Upper lobe of left lung (tissue), 4 donors: ENCODE measurements around the gene PRPS1.

ENCODE experiments used
- EP300 ChIP-seq, 4 donors: sonication (generic); formaldehyde crosslinking; IDR thresholded peaks; one replicate each; pipeline ENCODE4 v1.5.1; 2017; ENCODE audit warnings: antibody characterized with exemption in 4 of 4, control low read depth in 2 of 4
- POLR2A ChIP-seq, 4 donors: fragments of 450-650 bp; IDR thresholded peaks; one replicate each; pipeline ENCODE4 v1.5.1; 2016 to 2017; ENCODE audit warnings: antibody characterized with exemption in 4 of 4, mild to moderate bottlenecking in 2 of 4
- TF ChIP-seq, protein P1 (sequence below), 6 experiments: fragments of 450-650 bp in 4 of 6; fragments of 200-600 bp in 2 of 6; sonication (generic) in 2 of 6; IDR thresholded peaks; one replicate each; pipeline ENCODE4 v1.5.1; 2016 to 2019; ENCODE audit warnings: antibody characterized with exemption in 6 of 6

DNA sequence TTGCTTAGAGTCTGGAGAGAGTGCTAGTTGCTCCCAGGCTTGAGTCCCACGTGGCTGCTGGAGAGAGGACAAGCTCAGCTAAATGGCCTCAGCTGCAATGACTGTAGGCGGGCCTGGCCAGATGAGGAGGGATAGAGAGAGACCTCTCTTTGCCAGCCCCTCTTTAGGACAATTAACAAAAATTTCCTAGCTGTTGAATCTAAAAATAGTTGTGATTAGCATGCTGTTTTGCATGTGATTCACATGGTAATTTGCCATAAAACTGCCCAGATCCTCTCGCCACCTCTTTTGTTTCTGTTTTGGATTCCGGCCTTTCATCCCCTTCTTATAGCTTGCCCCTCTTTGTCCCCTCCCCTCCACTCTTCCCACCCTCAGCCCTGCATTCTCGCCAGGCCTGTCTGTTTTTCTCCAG, 28.9 kb upstream of the PRPS1 start:
- TF ChIP-seq, protein P1, sequence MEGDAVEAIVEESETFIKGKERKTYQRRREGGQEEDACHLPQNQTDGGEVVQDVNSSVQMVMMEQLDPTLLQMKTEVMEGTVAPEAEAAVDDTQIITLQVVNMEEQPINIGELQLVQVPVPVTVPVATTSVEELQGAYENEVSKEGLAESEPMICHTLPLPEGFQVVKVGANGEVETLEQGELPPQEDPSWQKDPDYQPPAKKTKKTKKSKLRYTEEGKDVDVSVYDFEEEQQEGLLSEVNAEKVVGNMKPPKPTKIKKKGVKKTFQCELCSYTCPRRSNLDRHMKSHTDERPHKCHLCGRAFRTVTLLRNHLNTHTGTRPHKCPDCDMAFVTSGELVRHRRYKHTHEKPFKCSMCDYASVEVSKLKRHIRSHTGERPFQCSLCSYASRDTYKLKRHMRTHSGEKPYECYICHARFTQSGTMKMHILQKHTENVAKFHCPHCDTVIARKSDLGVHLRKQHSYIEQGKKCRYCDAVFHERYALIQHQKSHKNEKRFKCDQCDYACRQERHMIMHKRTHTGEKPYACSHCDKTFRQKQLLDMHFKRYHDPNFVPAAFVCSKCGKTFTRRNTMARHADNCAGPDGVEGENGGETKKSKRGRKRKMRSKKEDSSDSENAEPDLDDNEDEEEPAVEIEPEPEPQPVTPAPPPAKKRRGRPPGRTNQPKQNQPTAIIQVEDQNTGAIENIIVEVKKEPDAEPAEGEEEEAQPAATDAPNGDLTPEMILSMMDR (IDR thresholded peaks at IDR 0.05) = no peak
- TF ChIP-seq EP300 (IDR thresholded peaks at IDR 0.05) (no peak), POLR2A (IDR thresholded peaks at IDR 0.05) (no peak)
